Lower leg skin (tissue), 4 donors: ENCODE measurements around the gene CTTNBP2. TPM values are rescaled to one million over a fixed set of nuclear protein-coding genes. Genes with fewer than 3 reads are reported as not detected.

Source experiments
- DNase-seq, 2 donors: peaks; one replicate each; pipeline ENCODE4 v3.0.0-alpha.2; 2019; ENCODE audit warnings: low spot score in 2 of 2
- H3K4me3 ChIP-seq: fragments of 200-600 bp; sonication (generic); 2 replicates; pipeline ENCODE4 v1.5.1; 2017; ENCODE audit warnings: mild to moderate bottlenecking, low read depth; ENCODE audit not compliant: poor library complexity, severe bottlenecking
- POLR2A ChIP-seq, 2 donors: fragments of 450-650 bp; IDR thresholded peaks; one replicate each; pipeline ENCODE4 v1.6.1; 2016 to 2017; ENCODE audit warnings: antibody characterized with exemption in 2 of 2, mild to moderate bottlenecking in 1 of 2, moderate library complexity in 1 of 2
- WGBS, 2 donors: methylation state at CpG; one replicate each; pipeline ENCODE4 v1.1.5; 2018; 5-methylcytosine and 5-hydroxymethylcytosine counted together
- intact Hi-C: fragments of 100-400 bp; cut with DNase I; formaldehyde crosslinking; loops from one replicate; pipeline ENCODE4 v1.15.0; 2023; ENCODE audit warnings: low total_unique reads
- total RNA-seq, 4 donors: library from RNA; depleted of rRNA; stranded (reverse); fragments of >200 nt; gene quantifications; one replicate each; pipeline ENCODE4 v1.1.0, GENCODE V29; 2016
- TF ChIP-seq, protein P1 (sequence below), 3 donors: fragments of 450-650 bp; IDR thresholded peaks; one replicate each; pipeline ENCODE4 v1.5.1; 2016; ENCODE audit warnings: antibody characterized with exemption in 3 of 3, mild to moderate bottlenecking in 3 of 3, moderate library complexity in 2 of 3

CTTNBP2 gene
- total RNA-seq, 4 donors from 2014 or later: 1.2 to 7.6 (median 5.8) TPM

DNA sequence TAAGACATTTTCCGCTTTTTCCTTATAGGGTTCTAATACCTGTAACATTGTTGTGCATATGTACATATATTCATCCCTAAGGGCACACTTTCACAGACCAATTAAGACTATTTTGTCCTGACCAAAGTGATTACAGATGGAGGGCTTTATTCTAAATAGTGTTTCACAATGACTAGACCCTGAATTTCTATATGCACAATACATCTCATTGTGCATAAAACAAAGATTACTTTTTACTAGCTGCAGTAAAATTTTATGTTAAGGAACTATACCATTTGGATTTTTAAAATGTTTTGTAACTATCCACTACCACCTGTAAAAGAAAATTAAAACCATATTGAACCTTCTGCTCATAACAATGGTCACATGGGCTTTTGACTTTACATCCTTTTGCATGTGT is 87.8 kb downstream of the CTTNBP2 start:
- H3K4me3 ChIP-seq: no peak overlapping the region
- intact Hi-C loops: no loop called here
- WGBS, 2 donors: 93 to 96% methylated on average over 1 of the region's 1 CpG
- TF ChIP-seq, protein P1, sequence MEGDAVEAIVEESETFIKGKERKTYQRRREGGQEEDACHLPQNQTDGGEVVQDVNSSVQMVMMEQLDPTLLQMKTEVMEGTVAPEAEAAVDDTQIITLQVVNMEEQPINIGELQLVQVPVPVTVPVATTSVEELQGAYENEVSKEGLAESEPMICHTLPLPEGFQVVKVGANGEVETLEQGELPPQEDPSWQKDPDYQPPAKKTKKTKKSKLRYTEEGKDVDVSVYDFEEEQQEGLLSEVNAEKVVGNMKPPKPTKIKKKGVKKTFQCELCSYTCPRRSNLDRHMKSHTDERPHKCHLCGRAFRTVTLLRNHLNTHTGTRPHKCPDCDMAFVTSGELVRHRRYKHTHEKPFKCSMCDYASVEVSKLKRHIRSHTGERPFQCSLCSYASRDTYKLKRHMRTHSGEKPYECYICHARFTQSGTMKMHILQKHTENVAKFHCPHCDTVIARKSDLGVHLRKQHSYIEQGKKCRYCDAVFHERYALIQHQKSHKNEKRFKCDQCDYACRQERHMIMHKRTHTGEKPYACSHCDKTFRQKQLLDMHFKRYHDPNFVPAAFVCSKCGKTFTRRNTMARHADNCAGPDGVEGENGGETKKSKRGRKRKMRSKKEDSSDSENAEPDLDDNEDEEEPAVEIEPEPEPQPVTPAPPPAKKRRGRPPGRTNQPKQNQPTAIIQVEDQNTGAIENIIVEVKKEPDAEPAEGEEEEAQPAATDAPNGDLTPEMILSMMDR (IDR thresholded peaks at IDR 0.05): no peak
- no peak for TF ChIP-seq POLR2A (IDR thresholded peaks at IDR 0.05)
- no peak for DNase-seq

DNA sequence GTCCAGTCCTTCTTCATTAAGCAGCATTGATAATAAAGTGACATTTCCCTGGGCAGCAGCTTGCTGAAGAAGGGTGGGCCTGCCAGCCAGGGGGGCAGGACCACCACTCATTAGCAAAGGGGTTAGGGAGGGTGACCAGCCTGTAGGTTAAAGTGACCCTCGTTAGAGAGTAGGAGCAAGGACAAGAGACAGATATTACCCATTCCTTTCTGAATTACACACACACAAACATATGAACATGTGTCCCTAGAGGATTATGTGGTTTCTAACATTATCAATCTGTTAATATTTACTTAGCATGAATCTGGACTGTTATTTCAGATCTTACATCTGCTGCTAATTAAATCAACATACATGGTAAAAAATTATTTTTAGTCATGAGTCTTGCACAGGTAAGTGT is 88.9 kb downstream of the CTTNBP2 start:
- TF ChIP-seq, protein P1 (IDR thresholded peaks at IDR 0.05): no peak
- 64 to 85% methylated on average over 1 of the region's 1 CpG for WGBS, 2 donors
- intact Hi-C loops: no loop called here
- no peak for DNase-seq
- no peak overlapping the region for H3K4me3 ChIP-seq

DNA sequence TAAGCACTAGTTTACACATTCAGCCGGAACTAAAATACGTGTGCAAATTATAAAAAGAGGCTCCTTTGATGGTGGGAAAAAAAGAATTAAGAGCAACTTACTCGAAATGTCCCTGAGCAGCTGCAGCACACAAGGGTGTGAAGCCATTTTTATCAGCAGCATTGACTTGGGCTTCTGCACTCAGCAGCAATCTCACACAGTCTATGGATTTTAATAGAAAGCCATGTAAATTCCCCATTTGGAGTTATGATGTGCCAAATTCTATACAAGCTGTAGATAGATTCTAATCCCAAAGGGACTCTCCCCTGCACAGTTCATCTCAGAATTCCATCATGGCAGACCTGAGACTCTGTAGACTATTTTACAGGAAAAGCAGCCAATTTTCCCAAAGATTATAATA is 90.5 kb downstream of the CTTNBP2 start:
- H3K4me3 ChIP-seq: no peak overlapping the region
- no peak for TF ChIP-seq POLR2A (IDR thresholded peaks at IDR 0.05)
- TF ChIP-seq, protein P1 (IDR thresholded peaks at IDR 0.05): no peak
- intact Hi-C loops: no loop called here
- no peak for DNase-seq
- 89 to 96% methylated on average over 3 of the region's 3 CpGs for WGBS, 2 donors

DNA sequence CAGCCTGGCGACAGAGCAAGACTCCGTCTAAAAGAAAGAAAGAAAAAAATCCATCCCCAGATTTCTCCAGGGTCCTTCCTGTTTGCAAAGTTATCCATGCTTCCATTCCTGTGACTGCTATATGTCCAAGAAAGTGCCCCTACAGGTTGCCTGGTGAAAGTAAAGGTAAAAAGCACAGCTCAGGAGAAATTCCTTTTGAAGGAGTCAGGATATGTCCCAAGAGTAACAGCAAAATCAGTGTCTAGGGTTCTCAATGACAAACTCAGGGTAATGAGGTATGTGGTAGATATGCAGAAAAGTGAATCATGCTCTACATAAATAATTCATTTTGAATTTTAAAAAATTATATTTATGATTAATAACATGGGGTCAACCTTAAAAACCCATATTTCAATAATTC is 91.5 kb downstream of the CTTNBP2 start:
- TF ChIP-seq, protein P1 (IDR thresholded peaks at IDR 0.05): no peak
- TF ChIP-seq POLR2A (IDR thresholded peaks at IDR 0.05): no peak
- intact Hi-C loops: no loop called here
- DNase-seq: no peak
- 94 to 100% methylated on average over 2 of the region's 2 CpGs for WGBS, 2 donors
- H3K4me3 ChIP-seq: no peak overlapping the region

DNA sequence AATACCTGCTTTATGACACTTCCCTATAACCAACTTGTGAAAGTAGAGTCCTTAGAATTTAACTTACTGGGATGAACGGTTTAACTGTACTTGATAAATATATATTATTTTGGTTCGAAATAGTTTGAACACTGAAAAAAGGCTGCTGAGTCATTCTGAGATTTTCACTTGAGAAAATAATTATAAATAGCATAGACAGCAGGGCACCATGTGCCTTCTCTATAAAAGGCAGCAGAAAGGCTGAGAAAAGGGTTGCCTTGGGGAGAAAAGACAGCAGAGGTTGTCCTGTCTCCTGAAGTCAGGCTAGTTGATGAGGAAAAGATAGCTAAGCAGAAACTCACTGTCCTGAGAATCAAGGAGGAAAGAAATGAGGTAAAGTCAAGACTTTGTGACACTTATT is 92.4 kb downstream of the CTTNBP2 start:
- intact Hi-C loops: no loop called here
- no peak for DNase-seq
- 61 to 65% methylated on average over 2 of the region's 2 CpGs for WGBS, 2 donors

More for the DNA sequence above, 92.4 kb downstream of the CTTNBP2 start:
- TF ChIP-seq POLR2A (IDR thresholded peaks at IDR 0.05): no peak
- TF ChIP-seq, protein P1 (IDR thresholded peaks at IDR 0.05): no peak
- no peak overlapping the region for H3K4me3 ChIP-seq
